Measurements from ENCODE around the gene MTMR10. TPM values are rescaled to one million over a fixed set of nuclear protein-coding genes. Genes with fewer than 3 reads are reported as not detected.

Gene MTMR10
- total and polyA plus RNA-seq, 4 donors = 28.6 to 43.4 (median 35.2) TPM

GRCh38 chr15:30963681-30964080 is 27.7 kb downstream of the MTMR10 start:
- Histone ChIP-seq H3K9me3 (ENCODE audit: control insufficient read depth, insufficient read depth, low read length) (no peaks in the 10 kb centered on the region), H3K36me3 (ENCODE audit: control insufficient read depth, insufficient read depth, low read length) (peaks cover 5% of the 10 kb centered on the region), H3K4me1 (ENCODE audit: control insufficient read depth, insufficient read depth, low read length) (no peaks in the 10 kb centered on the region), H3K27me3 (ENCODE audit: control insufficient read depth, insufficient read depth, low read length) (no peaks in the 10 kb centered on the region), H3K27ac (ENCODE audit: low read depth, low read length) (no peak overlapping the region), H3K4me3 (ENCODE audit: low read depth, low read length) (no peak overlapping the region)
- no peak for DNase-seq (ENCODE audit: low read depth in 4 of 6, low spot score in 6 of 6)
- WGBS (ENCODE audit: insufficient coverage) = no CpG with 5 or more reads among the region's 3 CpGs

DNA sequence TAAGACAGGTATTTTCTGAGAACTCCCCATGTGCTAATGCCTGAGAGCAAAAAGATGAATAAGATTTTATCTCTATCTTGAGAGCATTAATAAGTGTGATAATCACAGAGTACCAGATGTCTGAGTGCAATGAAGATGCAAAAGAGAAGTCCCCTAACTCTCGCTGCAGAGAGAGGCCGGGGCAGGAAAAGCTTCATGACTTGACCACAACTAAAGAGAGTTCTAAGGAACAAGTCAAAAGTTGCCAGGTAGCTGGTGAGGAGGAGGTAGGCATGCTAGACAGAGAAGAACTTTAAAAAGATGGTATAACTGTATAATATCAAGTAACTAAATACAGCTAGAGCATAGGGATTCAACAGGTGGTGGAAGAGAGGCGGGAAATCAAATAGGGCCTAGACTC is 28.8 kb downstream of the MTMR10 start:
- Histone ChIP-seq H3K36me3 (ENCODE audit: control insufficient read depth, insufficient read depth, low read length) (peaks cover 8% of the 10 kb centered on the region), H3K9me3 (ENCODE audit: control insufficient read depth, insufficient read depth, low read length) (no peaks in the 10 kb centered on the region), H3K4me1 (ENCODE audit: control insufficient read depth, insufficient read depth, low read length) (no peaks in the 10 kb centered on the region), H3K27me3 (ENCODE audit: control insufficient read depth, insufficient read depth, low read length) (no peaks in the 10 kb centered on the region), H3K27ac (ENCODE audit: low read depth, low read length) (no peak overlapping the region), H3K4me3 (ENCODE audit: low read depth, low read length) (no peak overlapping the region)
- WGBS (ENCODE audit: insufficient coverage) = 82% methylated on average over 2 of the region's 3 CpGs
- no peak for DNase-seq (ENCODE audit: low read depth in 4 of 6, low spot score in 6 of 6)

DNA sequence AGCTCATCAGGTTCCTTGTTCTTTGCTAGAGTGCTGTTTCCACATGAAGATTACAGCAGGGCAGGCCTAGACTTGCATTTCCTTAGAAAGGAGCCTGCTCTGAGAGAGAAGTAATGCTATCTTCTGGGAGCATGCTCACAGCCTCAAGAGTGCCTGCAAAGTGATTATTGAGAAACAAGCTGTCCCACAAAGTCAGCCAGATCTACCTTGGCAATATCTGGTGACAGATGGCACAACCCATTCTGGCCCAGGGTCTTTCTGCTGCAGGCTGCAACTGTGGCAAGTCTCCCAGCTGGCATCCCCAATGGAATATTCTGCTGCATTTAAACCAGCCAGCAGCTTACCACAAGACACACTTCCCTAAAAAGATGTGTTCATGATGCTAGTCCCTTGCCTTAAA is 29.3 kb downstream of the MTMR10 start:
- Histone ChIP-seq H3K9me3 (ENCODE audit: control insufficient read depth, insufficient read depth, low read length) (no peaks in the 10 kb centered on the region), H3K36me3 (ENCODE audit: control insufficient read depth, insufficient read depth, low read length) (peaks cover 13% of the 10 kb centered on the region), H3K4me3 (ENCODE audit: low read depth, low read length) (no peak overlapping the region), H3K27ac (ENCODE audit: low read depth, low read length) (no peak overlapping the region), H3K4me1 (ENCODE audit: control insufficient read depth, insufficient read depth, low read length) (no peaks in the 10 kb centered on the region), H3K27me3 (ENCODE audit: control insufficient read depth, insufficient read depth, low read length) (no peaks in the 10 kb centered on the region)
- DNase-seq (ENCODE audit: low read depth in 4 of 6, low spot score in 6 of 6) = peak in 2 of 6 donors; percentile 47 to 94

- DNase-seq (ENCODE audit: low read depth in 4 of 6, low spot score in 6 of 6) = no peak
- Histone ChIP-seq H3K4me1 (ENCODE audit: control insufficient read depth, insufficient read depth, low read length) (no peaks in the 10 kb centered on the region), H3K27ac (ENCODE audit: low read depth, low read length) (no peak overlapping the region), H3K27me3 (ENCODE audit: control insufficient read depth, insufficient read depth, low read length) (no peaks in the 10 kb centered on the region), H3K4me3 (ENCODE audit: low read depth, low read length) (no peak overlapping the region), H3K9me3 (ENCODE audit: control insufficient read depth, insufficient read depth, low read length) (no peaks in the 10 kb centered on the region), H3K36me3 (ENCODE audit: control insufficient read depth, insufficient read depth, low read length) (peaks cover 17% of the 10 kb centered on the region)
- WGBS (ENCODE audit: insufficient coverage) = 96% methylated on average over 5 of the region's 5 CpGs
Measured at GRCh38 chr15:30958219-30958618, 33.2 kb downstream of the MTMR10 start.

DNA sequence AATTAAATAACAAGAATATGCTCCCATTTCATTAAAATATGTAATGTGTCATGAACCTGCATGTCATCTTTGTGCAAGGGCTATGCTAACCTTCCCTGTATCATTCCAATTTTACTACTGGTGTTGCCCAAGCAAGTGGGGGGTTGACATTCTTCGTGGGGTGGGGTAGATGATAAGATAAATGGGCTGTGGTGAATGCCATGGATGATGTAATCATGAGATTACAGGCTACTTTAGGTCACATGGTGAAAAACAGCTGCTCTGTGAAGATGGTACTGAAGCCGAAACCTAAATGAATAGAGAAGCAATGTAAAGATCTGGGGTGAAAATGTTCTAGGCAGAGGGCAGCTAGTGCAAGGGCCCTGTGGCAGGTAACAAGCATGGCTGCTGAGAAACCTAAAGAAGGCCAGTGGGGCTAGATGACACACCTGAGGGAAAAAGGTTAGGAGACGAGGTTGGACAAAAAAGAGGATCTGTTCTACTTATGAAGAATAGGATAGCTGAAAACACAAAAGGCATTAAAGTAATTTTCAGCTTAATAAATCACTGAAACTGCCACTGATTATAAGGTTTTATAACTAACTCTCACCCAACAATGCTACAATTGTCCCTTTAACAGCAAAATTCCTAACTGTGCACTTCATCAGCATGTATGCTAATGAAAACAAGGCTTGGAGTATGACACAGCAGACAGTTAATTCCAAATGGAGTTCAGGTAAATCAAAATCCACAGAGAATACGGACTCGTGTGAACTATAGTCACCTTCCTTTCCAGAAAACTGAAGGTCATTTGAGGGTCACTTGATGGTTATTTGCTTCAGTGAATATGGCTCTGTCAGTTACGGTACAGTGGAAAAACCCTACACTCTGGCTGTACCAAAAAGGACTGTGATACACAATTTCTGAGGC is 35.0 kb downstream of the MTMR10 start:
- H3K36me3 ChIP-seq (ENCODE audit: control insufficient read depth, insufficient read depth, low read length) = peaks cover 29% of the 10 kb centered on the region
- H3K27me3 ChIP-seq (ENCODE audit: control insufficient read depth, insufficient read depth, low read length) = no peaks in the 10 kb centered on the region
- no peaks in the 10 kb centered on the region for H3K9me3 ChIP-seq (ENCODE audit: control insufficient read depth, insufficient read depth, low read length)
- H3K4me1 ChIP-seq (ENCODE audit: control insufficient read depth, insufficient read depth, low read length) = no peaks in the 10 kb centered on the region
- 90% methylated on average over 2 of the region's 6 CpGs for WGBS (ENCODE audit: insufficient coverage)
- no peak overlapping the region for H3K4me3 ChIP-seq (ENCODE audit: low read depth, low read length)
- DNase-seq (ENCODE audit: low read depth in 4 of 6, low spot score in 6 of 6) = no peak
- no peak overlapping the region for H3K27ac ChIP-seq (ENCODE audit: low read depth, low read length)

DNA sequence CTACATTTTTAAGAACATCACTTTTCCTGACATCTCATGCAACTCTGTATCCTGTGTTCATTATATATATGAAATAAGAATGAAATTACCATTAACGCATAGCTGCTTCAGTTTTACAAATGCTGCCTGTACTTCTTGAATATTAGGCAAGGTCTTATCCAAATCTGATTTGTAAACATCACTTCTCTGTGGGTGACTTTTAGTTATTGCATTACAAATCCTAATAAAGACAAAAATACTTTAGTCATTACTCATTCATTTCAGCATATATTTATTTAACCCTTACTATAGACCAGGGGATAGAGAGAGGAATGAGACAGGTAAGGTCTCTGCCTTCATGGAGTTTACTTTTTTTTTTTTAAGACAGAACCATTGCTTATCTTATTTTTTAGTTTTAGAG is 36.8 kb downstream of the MTMR10 start:
- no CpG with 5 or more reads among the region's 1 CpG for WGBS (ENCODE audit: insufficient coverage)
- no peak for DNase-seq (ENCODE audit: low read depth in 4 of 6, low spot score in 6 of 6)
- Histone ChIP-seq H3K4me3 (ENCODE audit: low read depth, low read length) (no peak overlapping the region), H3K27me3 (ENCODE audit: control insufficient read depth, insufficient read depth, low read length) (no peaks in the 10 kb centered on the region), H3K9me3 (ENCODE audit: control insufficient read depth, insufficient read depth, low read length) (no peaks in the 10 kb centered on the region), H3K4me1 (ENCODE audit: control insufficient read depth, insufficient read depth, low read length) (no peaks in the 10 kb centered on the region), H3K36me3 (ENCODE audit: control insufficient read depth, insufficient read depth, low read length) (peaks cover 30% of the 10 kb centered on the region), H3K27ac (ENCODE audit: low read depth, low read length) (no peak overlapping the region)

- H3K9me3 ChIP-seq (ENCODE audit: control insufficient read depth, insufficient read depth, low read length) = no peaks in the 10 kb centered on the region
- no peak overlapping the region for H3K27ac ChIP-seq (ENCODE audit: low read depth, low read length)
- H3K4me1 ChIP-seq (ENCODE audit: control insufficient read depth, insufficient read depth, low read length) = no peaks in the 10 kb centered on the region
- peaks cover 30% of the 10 kb centered on the region for H3K36me3 ChIP-seq (ENCODE audit: control insufficient read depth, insufficient read depth, low read length)
- H3K27me3 ChIP-seq (ENCODE audit: control insufficient read depth, insufficient read depth, low read length) = no peaks in the 10 kb centered on the region
- H3K4me3 ChIP-seq (ENCODE audit: low read depth, low read length) = no peak overlapping the region
- DNase-seq (ENCODE audit: low read depth in 4 of 6, low spot score in 6 of 6) = no peak
- 78% methylated on average over 5 of the region's 7 CpGs for whole genome bisulfite sequencing (ENCODE audit: insufficient coverage)
Measured at GRCh38 chr15:30953731-30954378, 37.6 kb downstream of the MTMR10 start.

GRCh38 chr15:30953183-30953582 is 38.2 kb downstream of the MTMR10 start:
- H3K4me3 ChIP-seq (ENCODE audit: low read depth, low read length) = no peak overlapping the region
- H3K27me3 ChIP-seq (ENCODE audit: control insufficient read depth, insufficient read depth, low read length) = no peaks in the 10 kb centered on the region
- 100% methylated on average over 5 of the region's 7 CpGs for WGBS (ENCODE audit: insufficient coverage)
- DNase-seq (ENCODE audit: low read depth in 4 of 6, low spot score in 6 of 6) = no peak
- H3K9me3 ChIP-seq (ENCODE audit: control insufficient read depth, insufficient read depth, low read length) = no peaks in the 10 kb centered on the region
- no peaks in the 10 kb centered on the region for H3K4me1 ChIP-seq (ENCODE audit: control insufficient read depth, insufficient read depth, low read length)
- H3K27ac ChIP-seq (ENCODE audit: low read depth, low read length) = no peak overlapping the region
- peaks cover 30% of the 10 kb centered on the region for H3K36me3 ChIP-seq (ENCODE audit: control insufficient read depth, insufficient read depth, low read length)

GRCh38 chr15:30943654-30944335 is 47.6 kb downstream of the MTMR10 start:
- no peak for DNase-seq (ENCODE audit: low read depth in 4 of 6, low spot score in 6 of 6)
- H3K27ac ChIP-seq (ENCODE audit: low read depth, low read length) = no peak overlapping the region
- WGBS (ENCODE audit: insufficient coverage) = 90% methylated on average over 2 of the region's 8 CpGs
- peaks cover 37% of the 10 kb centered on the region for H3K36me3 ChIP-seq (ENCODE audit: control insufficient read depth, insufficient read depth, low read length)
- H3K9me3 ChIP-seq (ENCODE audit: control insufficient read depth, insufficient read depth, low read length) = no peaks in the 10 kb centered on the region
- no peaks in the 10 kb centered on the region for H3K27me3 ChIP-seq (ENCODE audit: control insufficient read depth, insufficient read depth, low read length)
- no peak overlapping the region for H3K4me3 ChIP-seq (ENCODE audit: low read depth, low read length)
- H3K4me1 ChIP-seq (ENCODE audit: control insufficient read depth, insufficient read depth, low read length) = no peaks in the 10 kb centered on the region
